Subcutaneous abdominal adipose tissue (tissue), 5 donors: ENCODE measurements around the gene FAM114A1.
A peak's percentile ranks its signal among the peaks of the same experiment; 100 is the strongest.

Experiments
- H3K27ac ChIP-seq: one replicate; pipeline ENCODE4 v1.7.0; 2013; ENCODE audit warnings: low read depth, mild to moderate bottlenecking, inconsistent platforms, low read length, moderate library complexity
- H3K27me3 ChIP-seq, 5 donors: one replicate each; pipeline ENCODE4 v1.7.0; 2013; ENCODE audit warnings: low read length in 5 of 5, inconsistent platforms in 1 of 5; ENCODE audit not compliant: control insufficient read depth in 5 of 5, insufficient read depth in 4 of 5
- H3K36me3 ChIP-seq, 5 donors: one replicate each; pipeline ENCODE4 v1.7.0; 2013; ENCODE audit warnings: low read length in 5 of 5; ENCODE audit not compliant: control insufficient read depth in 5 of 5, insufficient read depth in 5 of 5
- H3K4me1 ChIP-seq, 5 donors: one replicate each; pipeline ENCODE4 v1.7.0; 2013; ENCODE audit warnings: low read length in 5 of 5, mild to moderate bottlenecking in 3 of 5, moderate library complexity in 1 of 5; ENCODE audit not compliant: control insufficient read depth in 5 of 5, insufficient read depth in 5 of 5
- H3K4me3 ChIP-seq, 5 donors: one replicate each; pipeline ENCODE4 v1.7.0; 2013; ENCODE audit warnings: low read length in 5 of 5, low read depth in 1 of 5
- H3K9ac ChIP-seq, 5 donors: one replicate each; pipeline ENCODE4 v1.7.0; 2013; ENCODE audit warnings: low read length in 5 of 5, mild to moderate bottlenecking in 4 of 5, moderate library complexity in 3 of 5
- H3K9me3 ChIP-seq, 5 donors: one replicate each; pipeline ENCODE4 v1.7.0; 2013; ENCODE audit warnings: low read length in 5 of 5; ENCODE audit not compliant: control insufficient read depth in 5 of 5
- donor health status: healthy.
- donor health status: healthy.
- donor health status: healthy.
- donor health status: healthy.
- donor health status: healthy.

Gene FAM114A1

DNA sequence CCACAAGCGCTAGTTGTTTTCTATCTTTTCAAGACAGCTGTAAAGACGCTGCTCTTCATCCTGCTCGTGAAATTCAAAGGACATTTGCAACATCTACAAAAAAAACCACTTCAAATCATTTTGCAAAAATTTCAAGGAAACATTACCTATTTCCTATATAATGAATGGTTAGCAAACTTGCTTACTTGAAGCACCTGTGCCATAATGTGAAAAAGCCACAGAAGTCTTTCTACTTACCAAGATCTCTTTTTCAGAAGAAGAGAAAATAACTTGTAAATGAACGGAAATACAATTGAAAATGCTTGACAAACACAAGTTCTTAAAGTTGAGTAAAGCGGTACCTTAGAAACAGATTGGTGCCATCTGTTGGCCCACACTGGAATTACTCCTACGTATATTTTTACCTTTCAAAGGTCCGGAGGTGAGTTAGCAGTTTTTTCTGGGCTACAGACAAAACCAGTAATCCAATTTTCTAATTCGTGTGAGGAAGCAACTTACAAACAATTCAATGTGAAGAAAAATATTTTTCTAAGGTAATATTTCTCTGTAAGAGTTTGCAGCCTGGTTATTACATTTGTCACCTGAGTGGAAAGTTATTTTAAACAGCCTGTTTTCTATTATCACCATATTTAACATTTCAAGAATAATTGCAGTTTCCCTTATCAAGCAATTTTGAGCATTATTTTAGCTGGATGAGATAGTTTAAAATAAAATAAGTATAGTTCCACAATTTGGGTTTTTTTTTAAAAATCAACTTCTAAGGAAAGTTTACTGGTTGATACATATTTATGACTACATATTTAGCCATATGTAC, 10.9 kb upstream of the FAM114A1 start, which contains the start of gene TLR6:
Gene TLR6, minus strand, starts transcription at position 294 of the 814 bp plus-strand sequence. CDS start 27,344 bp downstream, outside the sequence.
- no peaks in the 10 kb centered on the region for H3K9me3 ChIP-seq
- H3K36me3 ChIP-seq, result no peaks in the 10 kb centered on the region
- peak within 1 kb of the TSS in 4 of 5 donors; percentile 3 to 53 (median 24) for H3K9ac ChIP-seq
- H3K4me3 ChIP-seq, result peak within 1 kb of the TSS; percentile 14 to 50 (median 39)
- peak within 1 kb of the TSS; percentile 84 for H3K27ac ChIP-seq
- H3K27me3 ChIP-seq, result no peaks in the 10 kb centered on the region
- peaks cover 0 to 22% (median 15%) of the 10 kb centered on the region in 5 donors for H3K4me1 ChIP-seq

DNA sequence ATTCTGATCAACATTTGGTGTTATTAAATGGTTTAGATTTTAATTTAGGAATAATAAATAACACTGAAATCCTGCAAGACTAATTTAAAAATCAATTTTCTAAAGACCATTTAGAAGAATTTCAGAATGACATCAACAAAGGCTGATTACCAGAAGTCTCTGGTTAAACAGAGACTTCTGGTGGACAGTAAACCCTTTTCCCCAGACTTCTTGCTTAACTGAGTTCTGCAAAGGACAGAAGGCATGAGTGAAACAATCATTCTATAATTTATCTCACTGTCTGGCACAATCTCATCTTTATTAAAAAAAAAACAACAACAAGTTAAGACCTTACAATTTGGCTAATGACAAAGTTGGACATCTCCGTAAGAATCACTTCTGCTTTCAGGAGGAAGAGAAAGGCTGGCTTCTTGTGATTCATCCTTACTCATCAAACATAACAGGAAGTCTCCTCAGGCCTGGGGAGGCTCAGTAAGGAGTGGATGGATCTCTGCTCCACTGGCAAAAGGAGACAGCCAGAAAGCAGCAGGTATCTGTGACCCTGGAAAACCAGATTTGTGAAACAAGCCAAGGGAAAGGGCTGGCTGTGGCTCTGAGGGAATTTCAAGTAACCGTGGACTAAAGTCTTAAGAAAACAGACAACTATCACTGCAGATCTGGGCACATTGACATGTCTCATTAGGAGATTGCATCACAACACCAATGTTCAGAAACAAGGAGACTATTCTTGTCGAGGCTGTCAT, 10.1 kb upstream of the FAM114A1 start:
- no peaks in the 10 kb centered on the region for H3K9me3 ChIP-seq
- no peaks in the 10 kb centered on the region for H3K27me3 ChIP-seq
- no peaks in the 10 kb centered on the region for H3K36me3 ChIP-seq
- no peak overlapping the region for H3K4me3 ChIP-seq
- peak overlapping the region in 3 of 5 donors; percentile 3 to 53 (median 28) for H3K9ac ChIP-seq
- peaks cover 0 to 22% (median 15%) of the 10 kb centered on the region in 5 donors for H3K4me1 ChIP-seq
- peak overlapping the region; percentile 84 for H3K27ac ChIP-seq

DNA sequence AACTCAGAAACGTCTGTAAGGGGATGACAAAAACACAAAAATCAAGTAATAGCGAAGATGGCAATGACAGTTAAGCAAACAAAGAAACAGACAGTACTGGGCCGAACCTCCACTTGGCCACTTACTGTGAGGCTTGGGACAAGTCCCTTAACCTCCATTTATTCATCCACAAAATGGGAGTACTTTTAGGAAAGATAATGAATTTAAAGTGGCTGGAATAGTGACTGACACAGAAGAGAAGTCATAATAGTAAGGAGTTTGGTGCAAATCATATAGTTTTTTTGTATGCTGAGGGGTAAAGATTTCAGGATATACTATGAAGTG, 9.5 kb upstream of the FAM114A1 start:
- no peaks in the 10 kb centered on the region for H3K27me3 ChIP-seq
- no peaks in the 10 kb centered on the region for H3K9me3 ChIP-seq
- H3K27ac ChIP-seq, result peak overlapping the region; percentile 84
- peaks cover 0 to 22% (median 15%) of the 10 kb centered on the region in 5 donors for H3K4me1 ChIP-seq
- no peaks in the 10 kb centered on the region for H3K36me3 ChIP-seq
- no peak overlapping the region for H3K9ac ChIP-seq
- H3K4me3 ChIP-seq, result no peak overlapping the region

GRCh38 chr4:38859501-38859900, 8.1 kb upstream of the FAM114A1 start:
- Histone ChIP-seq H3K27me3 (no peaks in the 10 kb centered on the region), H3K9ac (no peak overlapping the region), H3K27ac (no peak overlapping the region), H3K36me3 (no peaks in the 10 kb centered on the region), H3K4me1 (peaks cover 0 to 22% (median 15%) of the 10 kb centered on the region in 5 donors), H3K4me3 (no peak overlapping the region), H3K9me3 (no peaks in the 10 kb centered on the region)

- no peaks in the 10 kb centered on the region for H3K27me3 ChIP-seq
- peaks cover 0 to 22% (median 15%) of the 10 kb centered on the region in 5 donors for H3K4me1 ChIP-seq
- H3K4me3 ChIP-seq, result no peak overlapping the region
- H3K36me3 ChIP-seq, result no peaks in the 10 kb centered on the region
- H3K9ac ChIP-seq, result no peak overlapping the region
- H3K27ac ChIP-seq, result no peak overlapping the region
- H3K9me3 ChIP-seq, result no peaks in the 10 kb centered on the region
Measured at GRCh38 chr4:38860788-38861424, 6.7 kb upstream of the FAM114A1 start.

DNA sequence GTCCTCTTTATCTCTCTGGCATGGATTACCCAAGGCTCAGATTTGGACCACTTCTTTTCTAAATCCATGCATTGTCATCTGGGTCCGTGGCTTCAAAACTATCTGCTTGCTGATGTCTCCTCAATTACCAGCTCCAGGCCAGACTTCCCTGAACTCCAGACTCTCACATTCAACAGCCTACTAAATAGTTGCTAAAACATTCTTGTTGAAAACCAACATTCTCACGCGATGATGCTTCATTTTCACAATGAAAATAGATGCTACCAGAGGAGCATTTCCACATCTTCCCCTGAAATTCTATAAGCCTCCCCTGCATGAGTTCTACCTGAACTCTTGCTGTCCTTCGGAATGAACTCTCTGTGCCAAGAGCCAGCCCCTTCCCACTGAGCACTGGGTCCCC, 5.8 kb upstream of the FAM114A1 start:
- H3K9me3 ChIP-seq, result no peaks in the 10 kb centered on the region
- no peak overlapping the region for H3K4me3 ChIP-seq
- H3K4me1 ChIP-seq, result peaks cover 0 to 18% (median 16%) of the 10 kb centered on the region in 5 donors
- H3K36me3 ChIP-seq, result no peaks in the 10 kb centered on the region
- H3K9ac ChIP-seq, result no peak overlapping the region
- H3K27ac ChIP-seq, result no peak overlapping the region
- H3K27me3 ChIP-seq, result no peaks in the 10 kb centered on the region

DNA sequence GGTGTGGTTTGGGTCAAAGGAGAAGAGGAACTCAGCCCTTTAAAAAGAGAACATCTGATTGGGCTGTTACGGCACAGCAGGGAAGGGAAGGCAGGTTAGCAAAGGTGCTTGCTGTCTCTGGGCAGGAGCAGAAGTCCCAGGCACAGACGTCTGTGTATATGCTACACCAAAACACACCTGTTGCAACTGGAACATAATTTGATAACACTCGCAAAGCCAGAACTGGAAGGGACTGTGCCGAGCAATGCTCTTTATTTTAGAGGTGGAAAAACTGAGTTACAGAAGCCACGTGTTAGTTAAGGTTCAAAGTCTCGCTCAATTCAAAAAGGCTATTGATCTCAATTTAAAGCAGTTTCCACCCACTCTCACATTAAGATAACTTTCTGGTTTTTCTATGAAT, 2.2 kb upstream of the FAM114A1 start:
- Histone ChIP-seq H3K9me3 (no peaks in the 10 kb centered on the region), H3K36me3 (peaks cover 0 to 5% (median 3%) of the 10 kb centered on the region in 5 donors), H3K4me1 (peaks cover 2 to 32% (median 25%) of the 10 kb centered on the region in 5 donors), H3K4me3 (no peak overlapping the region), H3K27me3 (no peaks in the 10 kb centered on the region), H3K27ac (no peak overlapping the region), H3K9ac (no peak overlapping the region)

- Histone ChIP-seq H3K9me3 (no peaks in the 10 kb centered on the region), H3K9ac (peak overlapping the region; percentile 64 to 86 (median 84)), H3K4me3 (peak overlapping the region; percentile 48 to 84 (median 70))
Measured at GRCh38 chr4:38866973-38867477, 581 bp upstream of the FAM114A1 start.

DNA sequence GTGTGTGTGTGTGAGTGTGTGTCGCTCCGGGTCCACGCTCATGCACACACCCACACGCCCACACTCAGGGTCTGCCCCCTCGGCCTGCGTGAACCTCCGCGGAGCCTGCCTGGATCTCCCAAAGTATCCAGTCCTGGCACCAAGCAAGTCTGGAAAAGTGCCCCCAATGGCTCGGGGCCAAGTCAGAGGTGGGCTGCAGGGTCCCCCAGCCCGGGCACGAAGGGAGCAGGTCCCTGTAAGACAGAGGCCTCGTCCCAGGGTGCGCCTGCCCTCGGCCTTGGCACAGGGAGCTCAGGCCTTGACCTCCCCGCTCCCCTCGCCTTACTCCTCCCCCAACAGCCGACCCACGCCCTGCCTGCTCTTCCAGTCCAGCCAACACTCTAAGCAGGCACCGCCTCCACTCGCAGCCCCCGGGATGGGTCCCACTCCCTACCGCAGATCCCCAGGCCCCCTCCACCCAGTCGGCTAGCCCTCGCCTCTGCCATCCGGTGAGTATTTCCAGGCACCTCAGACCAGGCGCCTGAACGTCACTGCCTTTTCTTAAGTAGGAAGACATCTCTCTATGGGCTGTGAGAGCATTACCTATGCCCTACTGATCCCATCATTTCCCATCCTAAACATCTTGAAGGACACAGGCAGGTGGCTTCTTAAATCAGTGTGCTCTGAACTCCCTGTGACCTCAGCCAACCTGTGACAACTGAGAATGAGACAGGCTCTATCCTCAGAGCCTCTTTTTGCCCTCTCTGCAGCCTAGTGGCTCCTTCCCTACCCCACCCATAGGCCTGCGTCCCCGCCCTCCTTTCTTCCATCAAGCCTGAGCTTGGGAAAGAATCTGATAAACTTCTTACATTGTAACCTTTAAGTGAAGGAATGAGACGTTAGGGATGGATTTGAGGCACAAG, 704 bp downstream of the FAM114A1 start:
- Histone ChIP-seq H3K4me1 (peaks cover 2 to 39% (median 32%) of the 10 kb centered on the region in 5 donors), H3K27ac (peak overlapping the region; percentile 95), H3K9ac (peak overlapping the region; percentile 63 to 96 (median 86)), H3K27me3 (no peaks in the 10 kb centered on the region), H3K36me3 (peaks cover 5 to 10% (median 9%) of the 10 kb centered on the region in 5 donors), H3K9me3 (no peaks in the 10 kb centered on the region), H3K4me3 (peak overlapping the region; percentile 65 to 93 (median 83))

More at GRCh38 chr4:38866973-38867477, 581 bp upstream of the FAM114A1 start:
- Histone ChIP-seq H3K4me1 (peaks cover 2 to 33% (median 27%) of the 10 kb centered on the region in 5 donors), H3K27me3 (no peaks in the 10 kb centered on the region), H3K27ac (peak overlapping the region; percentile 84), H3K36me3 (peaks cover 5 to 9% (median 6%) of the 10 kb centered on the region in 5 donors)
